NCI-H82 treated with DMSO at 0.1 percent for 48 hours (cell line): ENCODE data around the gene PASD1.
"Not testable (repeated sequence)": the region's sequence is repeated elsewhere in the genome, so short reads cannot be mapped to it uniquely, and the experiment has no call there.

Experiments
- DNase-seq: peaks from one replicate; lab custom pipeline; 2025; ENCODE audit not compliant: unreplicated experiment; lab: John Stamatoyannopoulos, UW

Gene PASD1

DNA sequence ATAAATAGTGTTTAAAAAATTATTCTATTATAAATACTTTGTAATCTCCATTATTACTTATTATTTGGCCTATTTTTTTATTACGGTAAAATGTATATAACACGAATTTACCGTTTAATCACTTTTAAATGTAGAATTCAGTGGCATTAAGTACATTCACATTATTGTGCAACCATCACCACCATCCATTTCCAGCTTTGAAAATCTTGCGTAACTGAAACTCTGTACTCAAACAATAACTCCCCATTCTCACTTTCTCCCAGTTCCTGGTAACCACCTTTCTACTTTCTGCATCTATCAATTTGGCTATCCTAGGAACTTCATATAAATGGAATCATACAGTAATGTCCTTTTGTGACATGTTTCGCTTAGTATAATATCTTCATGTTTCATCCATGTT lies 45.7 kb downstream of the PASD1 start:
- no peak for DNase-seq

GRCh38 chrX:151621422-151621821 lies 57.9 kb downstream of the PASD1 start:
- no peak for DNase-seq

GRCh38 chrX:151624677-151625076 lies 61.2 kb downstream of the PASD1 start:
- DNase-seq = no peak

DNA sequence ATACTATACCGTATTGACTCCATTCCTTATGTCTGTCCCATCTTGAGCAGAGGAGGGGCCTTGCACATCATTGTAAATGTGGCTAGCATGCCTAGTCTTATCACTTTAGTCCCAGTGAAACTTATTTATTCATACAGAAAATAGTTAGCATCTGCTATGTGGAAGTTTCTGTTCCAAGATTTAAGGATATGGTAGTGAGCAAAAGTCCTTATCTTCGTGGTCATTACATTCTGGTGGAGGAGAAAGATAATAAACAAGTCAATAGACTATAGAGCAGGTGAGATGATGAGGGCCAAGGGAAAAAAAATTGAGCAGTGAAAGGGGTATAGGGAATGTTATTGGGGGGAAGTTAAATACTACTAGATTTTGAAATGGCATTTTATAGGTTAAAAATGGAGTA lies 68.3 kb downstream of the PASD1 start:
- DNase-seq = no peak

DNA sequence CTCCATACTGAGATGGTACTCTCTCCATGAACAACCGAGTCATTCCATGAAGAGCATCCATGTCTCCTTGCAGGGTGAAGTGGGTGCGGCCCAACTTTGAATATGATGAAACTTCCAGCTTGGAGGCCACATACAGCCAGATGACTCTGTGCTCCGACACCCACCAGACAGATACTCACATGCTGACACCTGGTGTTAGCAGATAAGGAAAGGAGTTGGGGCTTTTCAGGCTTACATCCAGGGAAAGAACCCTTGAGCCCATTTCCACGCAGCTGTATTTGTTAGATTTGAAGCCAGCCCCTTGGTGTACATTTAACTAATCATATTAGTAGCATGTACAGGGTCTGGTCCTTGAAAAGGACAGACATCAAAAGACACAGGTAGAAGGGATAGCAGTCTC lies 69.7 kb downstream of the PASD1 start:
- no peak for DNase-seq

GRCh38 chrX:151634937-151635336 lies 71.5 kb downstream of the PASD1 start:
- no peak for DNase-seq

GRCh38 chrX:151641564-151641963 lies 78.1 kb downstream of the PASD1 start:
- DNase-seq = no peak

- peak; percentile 8 for DNase-seq
Observed at GRCh38 chrX:151675121-151675746, 111.8 kb downstream of the PASD1 start.

- no peak for DNase-seq
Observed at GRCh38 chrX:151676196-151676595, 112.7 kb downstream of the PASD1 start.

DNA sequence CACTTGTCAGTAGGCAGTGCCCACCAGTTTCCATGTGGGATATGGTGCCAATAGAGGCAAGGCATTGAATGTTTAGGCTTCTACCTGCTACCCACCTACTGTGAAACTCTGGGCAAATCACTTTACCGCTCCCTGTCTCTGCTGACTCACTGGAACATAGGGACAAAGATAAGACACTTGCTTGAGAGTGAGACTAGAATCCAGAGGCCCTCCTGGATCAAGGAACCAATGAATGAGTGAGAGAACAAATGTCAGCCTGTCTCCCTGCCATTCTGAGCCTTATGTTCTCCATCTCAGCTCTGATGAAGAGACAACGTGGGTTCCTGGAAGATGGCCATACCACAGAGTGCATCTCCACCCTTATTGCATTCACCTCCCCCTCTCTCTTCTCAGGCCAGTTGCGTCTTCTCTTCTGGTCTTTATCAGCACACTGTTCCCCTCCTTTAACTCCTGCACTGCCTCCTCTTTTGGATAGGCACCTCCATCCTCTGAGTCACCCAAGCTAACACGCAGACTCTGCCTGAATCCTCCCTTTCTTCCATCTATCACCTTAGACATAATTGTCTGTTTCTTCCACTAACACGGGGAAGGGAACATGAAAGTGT lies 116.4 kb downstream of the PASD1 start:
- no peak for DNase-seq

- DNase-seq = peak; percentile 11
Observed at GRCh38 chrX:151680805-151681204, 117.3 kb downstream of the PASD1 start.

DNA sequence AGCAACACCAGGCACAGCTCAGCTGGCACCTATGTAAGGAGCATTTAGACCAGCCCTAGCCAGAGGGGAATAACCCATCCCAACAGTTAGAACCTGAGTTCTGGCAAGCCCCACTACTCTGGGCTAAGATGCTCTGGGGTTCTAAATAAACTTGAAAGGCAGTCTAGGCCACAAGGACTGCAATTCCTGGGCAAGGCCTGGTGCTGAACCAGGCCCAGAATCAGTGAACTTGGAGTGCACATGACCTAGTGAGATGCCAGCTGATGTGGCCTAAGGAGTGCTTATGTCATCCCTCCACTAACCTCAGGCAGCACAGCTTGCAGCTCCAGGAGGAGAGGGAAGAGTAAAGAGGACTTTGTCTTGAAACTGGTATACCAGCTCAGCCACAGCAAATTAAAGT lies 124.2 kb downstream of the PASD1 start:
- no peak for DNase-seq

DNA sequence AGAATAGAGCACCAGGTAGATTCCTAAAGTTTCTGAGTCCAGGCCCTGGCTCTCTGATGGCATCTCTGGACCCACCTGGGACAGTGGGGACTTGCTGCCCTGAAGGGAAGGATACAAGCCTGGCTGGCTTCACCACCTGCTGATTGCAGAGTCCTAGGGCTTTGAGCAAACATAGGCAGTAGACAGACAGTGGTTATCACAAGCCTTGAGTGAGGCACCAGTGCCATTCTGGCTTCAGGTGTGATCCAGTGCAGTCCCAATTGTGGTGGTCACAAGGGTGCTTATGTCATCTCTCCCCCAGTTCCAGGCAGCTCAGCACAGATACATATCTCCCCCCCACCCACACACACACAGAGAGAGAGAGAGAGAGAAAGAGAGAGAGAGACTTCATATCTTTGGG lies 125.2 kb downstream of the PASD1 start:
- no peak for DNase-seq

DNA sequence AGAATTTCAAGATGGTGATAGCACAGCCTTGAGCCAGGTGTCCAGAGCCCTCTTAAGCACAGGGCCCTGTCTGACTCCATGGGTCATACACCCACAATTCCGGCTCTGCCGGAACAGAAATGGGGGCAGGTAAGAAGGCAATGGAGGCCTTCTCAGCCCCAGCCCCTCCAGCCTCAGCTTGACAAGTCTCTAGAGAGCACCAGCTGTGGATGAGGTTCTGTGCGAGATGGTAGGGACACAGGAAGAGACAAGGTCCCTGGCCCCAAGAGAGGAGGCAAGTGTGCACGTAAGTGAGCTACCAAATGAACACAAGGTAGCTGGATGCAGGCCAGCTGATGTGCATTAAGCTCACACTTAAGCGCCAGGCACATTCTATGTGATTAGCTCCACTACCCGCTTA lies 129.3 kb downstream of the PASD1 start:
- no peak for DNase-seq

DNA sequence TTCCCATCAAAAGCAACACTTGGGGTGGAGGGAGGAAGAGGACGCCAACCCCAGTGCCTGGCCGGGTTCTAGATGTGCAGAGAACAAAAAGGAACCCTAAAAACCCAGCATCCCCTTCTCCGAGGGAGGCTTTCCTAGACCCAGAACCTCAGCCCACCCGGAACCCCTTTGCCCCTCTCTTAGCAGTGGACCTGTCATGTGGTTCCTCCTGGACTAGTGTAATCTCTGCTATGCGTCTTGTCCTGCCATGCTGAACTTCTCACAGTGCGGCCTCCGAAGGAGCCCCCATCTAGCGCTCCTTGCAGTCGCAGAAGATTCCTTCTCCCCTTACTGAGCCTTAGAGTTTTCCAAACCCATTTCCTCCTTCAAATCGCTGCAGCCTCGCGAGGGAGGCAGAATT lies 130.6 kb downstream of the PASD1 start:
- DNase-seq = no peak

- DNase-seq = no peak
Observed at GRCh38 chrX:151694661-151695582, 131.4 kb downstream of the PASD1 start, which contains the start of gene PRRG3. Gene PRRG3, plus strand, starts transcription at chrX:151695458. Its CDS starts 3,357 bp downstream, at chrX:151698815.

- no peak for DNase-seq
Observed at GRCh38 chrX:151695583-151696340, 132.3 kb downstream of the PASD1 start.

DNA sequence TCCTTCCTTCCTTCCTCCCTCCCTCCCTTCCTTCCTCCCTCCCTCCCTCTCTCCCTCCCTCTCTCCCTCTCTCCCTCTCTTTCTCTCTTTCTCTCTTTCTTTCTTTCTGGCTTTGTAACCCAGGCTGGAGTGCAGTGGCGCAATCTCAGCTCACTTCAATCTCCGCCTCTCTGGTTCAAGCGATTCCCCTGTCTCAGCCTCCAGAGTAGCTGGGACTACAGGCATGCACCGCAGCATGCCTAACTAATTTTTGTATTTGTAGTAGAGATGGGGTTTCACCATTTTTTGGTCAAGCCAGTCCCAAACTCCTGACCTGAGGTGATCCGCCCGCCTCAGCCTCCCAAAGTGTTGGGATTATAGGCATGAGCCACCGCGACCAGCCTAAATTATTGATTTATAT lies 133.6 kb downstream of the PASD1 start:
- not testable (repeated sequence) for DNase-seq

GRCh38 chrX:151697522-151697921 lies 134.0 kb downstream of the PASD1 start:
- DNase-seq = no peak

- DNase-seq = no peak
Observed at GRCh38 chrX:151698485-151698884, 135.0 kb downstream of the PASD1 start.

GRCh38 chrX:151699746-151700145 lies 136.3 kb downstream of the PASD1 start:
- DNase-seq = no peak
